GM12878 (cell line): ENCODE data around the gene CACFD1. TPM values are rescaled to one million over a fixed set of nuclear protein-coding genes. Genes with fewer than 3 reads are reported as not detected.

Experiments used
- ATAC-seq: fragments of 200-7000 bp; cut with Tn5 transposase; 3 replicates; pipeline ENCODE4 v1.9.1; 2020; ENCODE audit warnings: mild to moderate bottlenecking, moderate library complexity
- BruUV-seq: library from RNA; stranded (reverse); fragments of 400-500 nt; replicated peaks from 2 replicates; lab custom pipeline; 2021; lab: Mats Ljungman, UMichigan
- CTCF ChIA-PET: fragments of 300-600 bp; sonication (Branson Sonifier 250); formaldehyde crosslinking; extraction: SDS; loops from one replicate; lab custom pipeline; 2021; ENCODE audit warnings: inconsistent platforms; lab: Yijun Ruan, JAX
- POLR2A ChIA-PET: fragments of 350-600 bp; formaldehyde crosslinking; extraction: SDS; loops from one replicate; lab custom pipeline; 2021; ENCODE audit warnings: inconsistent platforms; lab: Charles Lee
- RAD21 ChIA-PET: fragments of 300-600 bp; sonication (Branson Sonifier 250); formaldehyde crosslinking; loops from one replicate; lab custom pipeline; 2023; ENCODE audit warnings: antibody characterized with exemption; ENCODE audit not compliant: unreplicated experiment; lab: Charles Lee
- SMC1A ChIA-PET: fragments of 300-600 bp; sonication (Branson Sonifier 250); formaldehyde crosslinking; loops from one replicate; lab custom pipeline; 2023; ENCODE audit not compliant: unreplicated experiment, uncharacterized antibody; lab: Charles Lee
- DNase-seq: peaks from one replicate; pipeline ENCODE4 v3.0.0-alpha.2; 2011; ENCODE audit warnings: low read depth, low spot score
- FAIRE-seq: peaks from 3 replicates; lab custom pipeline; 2011; peaks lifted over from hg19 to GRCh38; lab: Jason Lieb, UNC
- H2AFZ ChIP-seq: 2 replicates; pipeline ENCODE4 v1.6.0; 2011; ENCODE audit warnings: low read depth, low read length, control low read depth; ENCODE audit not compliant: control insufficient read depth
- H3K27ac ChIP-seq: 2 replicates; pipeline ENCODE4 v1.5.1; 2011; ENCODE audit warnings: control low read depth; ENCODE audit not compliant: control insufficient read depth, insufficient read depth
- H3K27me3 ChIP-seq, 2 experiments: replicated peaks in 1 of 2; 2 replicates each; pipeline versions ENCODE4 v1.6.0 to v1.6.1; 2011; ENCODE audit warnings: low read length in 1 of 2; ENCODE audit not compliant: control insufficient read depth in 2 of 2, insufficient read depth in 2 of 2
- H3K36me3 ChIP-seq, 2 experiments: 2 replicates each; pipeline ENCODE4 v1.5.1; 2011; ENCODE audit warnings: low read length in 1 of 2; ENCODE audit not compliant: control insufficient read depth in 2 of 2, insufficient read depth in 2 of 2
- H3K4me1 ChIP-seq: 2 replicates; pipeline ENCODE4 v1.6.1; 2011; ENCODE audit warnings: mild to moderate bottlenecking, low read length, moderate library complexity, mixed read lengths; ENCODE audit not compliant: control insufficient read depth, insufficient read depth
- H3K4me2 ChIP-seq: 2 replicates; pipeline ENCODE4 v1.6.0; 2011; ENCODE audit warnings: control low read depth; ENCODE audit not compliant: control insufficient read depth, insufficient read depth
- H3K4me3 ChIP-seq: fragments of 200-600 bp; sonication (generic); 2 replicates; pipeline ENCODE4 v1.5.1; 2016
- H3K79me2 ChIP-seq: 2 replicates; pipeline ENCODE4 v1.6.0; 2011; ENCODE audit warnings: low read length; ENCODE audit not compliant: control insufficient read depth, insufficient read depth
- H3K9ac ChIP-seq: 2 replicates; pipeline ENCODE4 v1.8.0; 2011; ENCODE audit warnings: low read length, control low read depth, mixed read lengths; ENCODE audit not compliant: control insufficient read depth, insufficient read depth
- H3K9me3 ChIP-seq: replicated peaks from 3 replicates; pipeline ENCODE4 v1.5.1; 2011; ENCODE audit warnings: mild to moderate bottlenecking, low read length; ENCODE audit not compliant: control insufficient read depth, insufficient read depth
- H4K20me1 ChIP-seq: 2 replicates; pipeline ENCODE4 v1.6.0; 2011; ENCODE audit not compliant: control insufficient read depth, insufficient read depth
- BMI1 ChIP-seq: fragments of 450-650 bp; IDR thresholded peaks from 2 replicates; pipeline ENCODE4 v1.6.1; 2016; ENCODE audit warnings: mild to moderate bottlenecking, moderate library complexity, borderline replicate concordance
- GABPA ChIP-seq: IDR thresholded peaks from 2 replicates; pipeline ENCODE4 v1.6.1; 2014; ENCODE audit warnings: antibody characterized with exemption, low read depth, mild to moderate bottlenecking, inconsistent platforms
- HDAC2 ChIP-seq: fragments of 200-600 bp; sonication (generic); IDR thresholded peaks from 2 replicates; pipeline ENCODE4 v1.6.1; 2017
- KLF5 ChIP-seq: fragments of 450-650 bp; IDR thresholded peaks from 2 replicates; pipeline ENCODE4 v1.6.1; 2014; ENCODE audit warnings: mild to moderate bottlenecking; ENCODE audit not compliant: partially characterized antibody
- NRF1 ChIP-seq: conservative IDR thresholded peaks from 2 replicates; pipeline ENCODE4 v1.6.1; 2011; ENCODE audit warnings: mild to moderate bottlenecking, low read depth, low read length, improper control_type of control experiment
- RB1 ChIP-seq: fragments of 450-650 bp; formaldehyde crosslinking; IDR thresholded peaks from 2 replicates; pipeline ENCODE4 v1.6.1; 2017; ENCODE audit warnings: mild to moderate bottlenecking, borderline replicate concordance
- RBBP5 ChIP-seq: fragments of 200-600 bp; sonication (generic); conservative IDR thresholded peaks from 2 replicates; pipeline ENCODE4 v1.6.1; 2016
- RELA ChIP-seq: fragments of 450-650 bp; IDR thresholded peaks from 2 replicates; pipeline ENCODE4 v1.8.0; 2014; ENCODE audit warnings: borderline replicate concordance; ENCODE audit not compliant: partially characterized antibody
- SMAD1 ChIP-seq: fragments of 450-650 bp; IDR thresholded peaks from 2 replicates; pipeline ENCODE4 v1.6.1; 2018; ENCODE audit warnings: mild to moderate bottlenecking, low read depth; ENCODE audit not compliant: partially characterized antibody
- SREBF1 ChIP-seq: IDR thresholded peaks from 2 replicates; pipeline ENCODE4 v1.6.1; 2012; ENCODE audit warnings: mild to moderate bottlenecking, low read length
- STAT1 ChIP-seq: fragments of 450-650 bp; conservative IDR thresholded peaks from 2 replicates; pipeline ENCODE4 v1.6.1; 2014; ENCODE audit warnings: antibody characterized with exemption, mild to moderate bottlenecking
- YBX1 ChIP-seq: fragments of 450-650 bp; IDR thresholded peaks from 2 replicates; pipeline ENCODE4 v1.6.1; 2016; ENCODE audit warnings: antibody characterized with exemption
- ZNF384 ChIP-seq: IDR thresholded peaks from 2 replicates; pipeline ENCODE4 v1.6.1; 2012; ENCODE audit warnings: low read depth, mild to moderate bottlenecking, low read length, improper control_type of control experiment, borderline replicate concordance
- ZSCAN29 ChIP-seq: fragments of 450-650 bp; IDR thresholded peaks from 2 replicates; pipeline ENCODE4 v1.6.1; 2017; ENCODE audit warnings: mild to moderate bottlenecking, moderate library complexity
- WGBS: methylation state at CpG from one replicate; pipeline ENCODE4 v1.1.6; 2016; ENCODE audit warnings: low lambda C conversion rate; ENCODE audit not compliant: insufficient replicate concordance, insufficient coverage; ENCODE audit errors: missing lambda C conversion rate; 5-methylcytosine and 5-hydroxymethylcytosine counted together
- in situ Hi-C: fragments of 300-500 bp; cut with MboI; formaldehyde crosslinking; loops from 9 replicates; pipeline ENCODE4 v1.14.3; 2018; ENCODE audit warnings: mixed read lengths
- intact Hi-C: fragments of 100-400 bp; cut with micrococcal nuclease; formaldehyde crosslinking; loops from one replicate; pipeline ENCODE4 v1.14.2; 2022; ENCODE audit not compliant: unreplicated experiment
- polyA plus RNA-seq, 11 experiments: library from polyadenylated mRNA; depleted of rRNA in 4 of 11; unstranded in 6 of 11; stranded (reverse) in 5 of 11; fragments of >200 nt; fragmentation: Nextera tagmentation in 4 of 11; fragmentation: Illumina TruSeq in 1 of 11; extraction: Ambion mirVana in 4 of 11; extraction: Trizol in 1 of 11; gene quantifications; 1 replicate in 1 of 11; 2 replicates in 10 of 11; pipeline versions ENCODE4 v1.2.1 to v1.2.3, GENCODE V29; 2011 to 2016; ENCODE audit warnings: inconsistent platforms in 2 of 11, missing spikeins in 2 of 11, low read depth in 1 of 11
- total RNA-seq, 4 experiments: library from RNA; depleted of rRNA in 3 of 4; stranded (reverse); fragments of >200 nt in 3 of 4; fragmentation: Illumina TruSeq in 1 of 4; extraction: Trizol in 1 of 4; gene quantifications; 2 replicates each; pipeline versions ENCODE4 v1.2.1 to v1.2.3, GENCODE V29; 2013 to 2021
- TF ChIP-seq, protein P1 (sequence below): fragments of 450-650 bp; formaldehyde crosslinking; IDR thresholded peaks from 2 replicates; pipeline ENCODE4 v1.4.0; 2022; ENCODE audit warnings: mild to moderate bottlenecking, moderate library complexity
- TF ChIP-seq, protein P2 (sequence below): fragments of 450-650 bp; IDR thresholded peaks from 2 replicates; pipeline ENCODE4 v1.6.1; 2016; ENCODE audit warnings: mild to moderate bottlenecking
- TF ChIP-seq, protein P3 (sequence below): fragments of 450-650 bp; IDR thresholded peaks from 2 replicates; pipeline ENCODE4 v1.6.1; 2017; ENCODE audit warnings: low read depth, mild to moderate bottlenecking, moderate library complexity
- TF ChIP-seq, protein P4 (sequence below): fragments of 450-650 bp; IDR thresholded peaks from 2 replicates; pipeline ENCODE4 v1.6.1; 2017; ENCODE audit warnings: borderline replicate concordance

The CACFD1 gene
- total and polyA plus RNA-seq, 10 of the 15 experiments (the other 5 are each of a cell fraction or from before 2014, with no cell fraction given): 0.09 to 5.8 (median 1.4) TPM; not detected in 1

DNA sequence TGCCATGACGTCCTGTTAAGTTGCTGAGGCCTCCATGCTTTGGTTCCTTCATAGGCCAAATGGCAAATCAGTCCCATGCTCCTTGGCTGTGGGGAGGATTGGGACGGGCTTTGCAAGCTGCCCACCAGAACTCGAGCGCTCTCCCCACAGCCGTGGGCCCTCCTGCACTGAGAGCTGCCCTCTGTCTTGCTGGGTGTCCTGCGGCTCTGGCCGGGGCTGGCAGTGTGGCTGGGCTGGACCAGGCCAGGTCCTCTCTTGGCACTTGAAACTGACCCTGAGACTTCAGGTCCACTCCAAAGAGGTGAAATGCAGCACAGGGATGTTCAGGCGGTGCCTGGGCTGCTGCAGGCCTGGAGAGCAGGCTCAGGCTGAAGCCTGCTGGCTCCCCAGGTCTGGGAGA, 57.9 kb downstream of the CACFD1 start:
- SMC1A ChIA-PET: no interaction called here
- FAIRE-seq: no peak
- TF ChIP-seq ZNF384 (no peak), GABPA (no peak), HDAC2 (no peak), RELA (no peak), ZSCAN29 (no peak), RB1 (no peak), YBX1 (no peak), BMI1 (no peak), STAT1 (no peak), RBBP5 (no peak), SMAD1 (no peak), SREBF1 (no peak), NRF1 (no peak), KLF5 (no peak)
- TF ChIP-seq, protein P1, sequence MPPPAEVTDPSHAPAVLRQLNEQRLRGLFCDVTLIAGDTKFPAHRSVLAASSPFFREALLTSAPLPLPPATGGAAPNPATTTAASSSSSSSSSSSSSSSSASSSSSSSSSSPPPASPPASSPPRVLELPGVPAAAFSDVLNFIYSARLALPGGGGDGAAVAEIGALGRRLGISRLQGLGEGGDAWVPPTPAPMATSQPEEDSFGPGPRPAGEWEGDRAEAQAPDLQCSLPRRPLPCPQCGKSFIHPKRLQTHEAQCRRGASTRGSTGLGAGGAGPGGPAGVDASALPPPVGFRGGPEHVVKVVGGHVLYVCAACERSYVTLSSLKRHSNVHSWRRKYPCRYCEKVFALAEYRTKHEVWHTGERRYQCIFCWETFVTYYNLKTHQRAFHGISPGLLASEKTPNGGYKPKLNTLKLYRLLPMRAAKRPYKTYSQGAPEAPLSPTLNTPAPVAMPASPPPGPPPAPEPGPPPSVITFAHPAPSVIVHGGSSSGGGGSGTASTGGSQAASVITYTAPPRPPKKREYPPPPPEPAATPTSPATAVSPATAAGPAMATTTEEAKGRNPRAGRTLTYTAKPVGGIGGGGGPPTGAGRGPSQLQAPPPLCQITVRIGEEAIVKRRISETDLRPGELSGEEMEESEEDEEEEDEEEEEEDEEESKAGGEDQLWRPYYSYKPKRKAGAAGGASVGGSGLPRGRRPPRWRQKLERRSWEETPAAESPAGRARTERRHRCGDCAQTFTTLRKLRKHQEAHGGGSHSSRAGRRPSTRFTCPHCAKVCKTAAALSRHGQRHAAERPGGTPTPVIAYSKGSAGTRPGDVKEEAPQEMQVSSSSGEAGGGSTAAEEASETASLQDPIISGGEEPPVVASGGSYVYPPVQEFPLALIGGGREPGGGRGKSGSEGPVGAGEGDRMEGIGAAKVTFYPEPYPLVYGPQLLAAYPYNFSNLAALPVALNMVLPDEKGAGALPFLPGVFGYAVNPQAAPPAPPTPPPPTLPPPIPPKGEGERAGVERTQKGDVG (CRISPR knock-in tag): no peak
- TF ChIP-seq, protein P2, sequence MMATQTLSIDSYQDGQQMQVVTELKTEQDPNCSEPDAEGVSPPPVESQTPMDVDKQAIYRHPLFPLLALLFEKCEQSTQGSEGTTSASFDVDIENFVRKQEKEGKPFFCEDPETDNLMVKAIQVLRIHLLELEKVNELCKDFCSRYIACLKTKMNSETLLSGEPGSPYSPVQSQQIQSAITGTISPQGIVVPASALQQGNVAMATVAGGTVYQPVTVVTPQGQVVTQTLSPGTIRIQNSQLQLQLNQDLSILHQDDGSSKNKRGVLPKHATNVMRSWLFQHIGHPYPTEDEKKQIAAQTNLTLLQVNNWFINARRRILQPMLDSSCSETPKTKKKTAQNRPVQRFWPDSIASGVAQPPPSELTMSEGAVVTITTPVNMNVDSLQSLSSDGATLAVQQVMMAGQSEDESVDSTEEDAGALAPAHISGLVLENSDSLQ: no peak
- TF ChIP-seq, protein P3, sequence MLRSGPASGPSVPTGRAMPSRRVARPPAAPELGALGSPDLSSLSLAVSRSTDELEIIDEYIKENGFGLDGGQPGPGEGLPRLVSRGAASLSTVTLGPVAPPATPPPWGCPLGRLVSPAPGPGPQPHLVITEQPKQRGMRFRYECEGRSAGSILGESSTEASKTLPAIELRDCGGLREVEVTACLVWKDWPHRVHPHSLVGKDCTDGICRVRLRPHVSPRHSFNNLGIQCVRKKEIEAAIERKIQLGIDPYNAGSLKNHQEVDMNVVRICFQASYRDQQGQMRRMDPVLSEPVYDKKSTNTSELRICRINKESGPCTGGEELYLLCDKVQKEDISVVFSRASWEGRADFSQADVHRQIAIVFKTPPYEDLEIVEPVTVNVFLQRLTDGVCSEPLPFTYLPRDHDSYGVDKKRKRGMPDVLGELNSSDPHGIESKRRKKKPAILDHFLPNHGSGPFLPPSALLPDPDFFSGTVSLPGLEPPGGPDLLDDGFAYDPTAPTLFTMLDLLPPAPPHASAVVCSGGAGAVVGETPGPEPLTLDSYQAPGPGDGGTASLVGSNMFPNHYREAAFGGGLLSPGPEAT: no peak
- TF ChIP-seq, protein P4, sequence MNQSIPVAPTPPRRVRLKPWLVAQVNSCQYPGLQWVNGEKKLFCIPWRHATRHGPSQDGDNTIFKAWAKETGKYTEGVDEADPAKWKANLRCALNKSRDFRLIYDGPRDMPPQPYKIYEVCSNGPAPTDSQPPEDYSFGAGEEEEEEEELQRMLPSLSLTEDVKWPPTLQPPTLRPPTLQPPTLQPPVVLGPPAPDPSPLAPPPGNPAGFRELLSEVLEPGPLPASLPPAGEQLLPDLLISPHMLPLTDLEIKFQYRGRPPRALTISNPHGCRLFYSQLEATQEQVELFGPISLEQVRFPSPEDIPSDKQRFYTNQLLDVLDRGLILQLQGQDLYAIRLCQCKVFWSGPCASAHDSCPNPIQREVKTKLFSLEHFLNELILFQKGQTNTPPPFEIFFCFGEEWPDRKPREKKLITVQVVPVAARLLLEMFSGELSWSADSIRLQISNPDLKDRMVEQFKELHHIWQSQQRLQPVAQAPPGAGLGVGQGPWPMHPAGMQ: no peak

More for the DNA sequence above, 57.9 kb downstream of the CACFD1 start:
- Histone ChIP-seq H2AFZ (no peak overlapping the region), H3K4me3 (no peak overlapping the region), H3K9ac (no peak overlapping the region), H3K36me3 (no peaks in the 10 kb centered on the region), H4K20me1 (no peaks in the 10 kb centered on the region), H3K27me3 (peaks cover 0 to 2% of the 10 kb centered on the region in 2 experiments; a peak in 2 of 4 replicates), H3K79me2 (no peaks in the 10 kb centered on the region), H3K9me3 (no peaks in the 10 kb centered on the region), H3K4me2 (no peak overlapping the region), H3K4me1 (no peaks in the 10 kb centered on the region), H3K27ac (no peak overlapping the region)
- RAD21 ChIA-PET: no interaction called here
- DNase-seq (no peak), ATAC-seq (no peak)
- in situ Hi-C loops (no loop called here), intact Hi-C loops (no loop called here)
- POLR2A ChIA-PET: no interaction called here
- CTCF ChIA-PET: interaction anchor here (0.7 to 1.3 kb wide), 2 partner anchors 67 to 225 kb away, joined by 3 read pairs; no protein-coding TSS in a partner anchor
- BruUV-seq: no TSS peak
- 19% methylated on average over 8 of the region's 8 CpGs for WGBS
